Measurements from ENCODE around the gene PIBF1.

GRCh38 chr13:73011751-73012150 lies 229.8 kb downstream of the PIBF1 start:
- no peak for TF ChIP-seq CTCF (IDR thresholded peaks at IDR 0.05)
- TF ChIP-seq POLR2A (IDR thresholded peaks at IDR 0.05), result no peak
